Gastrocnemius medialis (tissue), 4 donors: ENCODE results near the gene PRR14L. TPM values are rescaled to one million over a fixed set of nuclear protein-coding genes. Genes with fewer than 3 reads are reported as not detected.
A peak's percentile ranks its signal among the peaks of the same experiment; 100 is the strongest.

Experiments
- ATAC-seq, 2 donors: fragments of 150-250 bp; one replicate each; pipeline ENCODE4 v1.9.1; 2016
- DNase-seq, 2 donors: peaks; one replicate each; pipeline ENCODE4 v3.0.0-alpha.2; 2019
- H3K27ac ChIP-seq, 4 donors: fragments of 200-600 bp; sonication (generic); 1 replicate in 1 of 4; 2 replicates in 3 of 4; pipeline ENCODE4 v1.5.1; 2016 to 2018; ENCODE audit warnings: mild to moderate bottlenecking in 2 of 4, moderate library complexity in 1 of 4
- H3K27me3 ChIP-seq, 3 donors: fragments of 200-600 bp; sonication (generic) in 2 of 3; 1 replicate in 1 of 3; 2 replicates in 2 of 3; pipeline versions ENCODE4 v1.5.1 to v1.6.0; 2016 to 2019; ENCODE audit warnings: mild to moderate bottlenecking in 1 of 3, moderate library complexity in 1 of 3
- H3K36me3 ChIP-seq, 2 donors: fragments of 200-600 bp; sonication (generic) in 1 of 2; one replicate each; pipeline ENCODE4 v1.5.1; 2017 to 2018
- H3K4me1 ChIP-seq, 2 donors: fragments of 200-600 bp; sonication (generic) in 1 of 2; one replicate each; pipeline ENCODE4 v1.5.1; 2016 to 2017; ENCODE audit warnings: mild to moderate bottlenecking in 2 of 2
- H3K4me3 ChIP-seq, 4 donors: fragments of 200-600 bp; sonication (generic) in 3 of 4; 1 replicate in 1 of 4; 2 replicates in 3 of 4; pipeline ENCODE4 v1.5.1; 2016 to 2019; ENCODE audit warnings: mild to moderate bottlenecking in 2 of 4
- H3K9me3 ChIP-seq, 3 donors: fragments of 200-600 bp; sonication (generic) in 2 of 3; 1 replicate in 1 of 3; 2 replicates in 2 of 3; pipeline ENCODE4 v1.5.1; 2016 to 2019
- POLR2A ChIP-seq, 2 donors: fragments of 450-650 bp; IDR thresholded peaks; one replicate each; pipeline ENCODE4 v1.6.1; 2017; ENCODE audit warnings: antibody characterized with exemption in 2 of 2, mild to moderate bottlenecking in 2 of 2, moderate library complexity in 2 of 2
- in situ Hi-C, 4 donors: fragments of 200-750 bp; cut with MboI; loops; one replicate each; pipeline versions ENCODE4 v1.15.0 to v1.8.0; 2017; ENCODE audit warnings: low sequenced_read_pairs in 4 of 4
- intact Hi-C: fragments of 100-400 bp; cut with DNase I; formaldehyde crosslinking; loops from one replicate; pipeline ENCODE4 v1.15.1; 2023; ENCODE audit warnings: low total_unique reads
- total RNA-seq, 4 donors: library from RNA; depleted of rRNA; stranded (reverse); fragments of >200 nt; gene quantifications; one replicate each; pipeline versions ENCODE4 v1.1.0 to v1.2.3, GENCODE V29; 2016
- TF ChIP-seq, protein P1 (sequence below), 5 experiments: fragments of 450-650 bp in 3 of 5; fragments of 200-600 bp in 2 of 5; sonication (generic) in 2 of 5; IDR thresholded peaks in 4 of 5; conservative IDR thresholded peaks in 1 of 5; 1 replicate in 4 of 5; 2 replicates in 1 of 5; pipeline ENCODE4 v1.5.1; 2016 to 2019; ENCODE audit warnings: antibody characterized with exemption in 5 of 5, mild to moderate bottlenecking in 3 of 5, moderate library complexity in 3 of 5

Gene PRR14L
- total RNA-seq, 4 donors from 2014 or later, result 6.5 to 8.4 (median 7.1) TPM

DNA sequence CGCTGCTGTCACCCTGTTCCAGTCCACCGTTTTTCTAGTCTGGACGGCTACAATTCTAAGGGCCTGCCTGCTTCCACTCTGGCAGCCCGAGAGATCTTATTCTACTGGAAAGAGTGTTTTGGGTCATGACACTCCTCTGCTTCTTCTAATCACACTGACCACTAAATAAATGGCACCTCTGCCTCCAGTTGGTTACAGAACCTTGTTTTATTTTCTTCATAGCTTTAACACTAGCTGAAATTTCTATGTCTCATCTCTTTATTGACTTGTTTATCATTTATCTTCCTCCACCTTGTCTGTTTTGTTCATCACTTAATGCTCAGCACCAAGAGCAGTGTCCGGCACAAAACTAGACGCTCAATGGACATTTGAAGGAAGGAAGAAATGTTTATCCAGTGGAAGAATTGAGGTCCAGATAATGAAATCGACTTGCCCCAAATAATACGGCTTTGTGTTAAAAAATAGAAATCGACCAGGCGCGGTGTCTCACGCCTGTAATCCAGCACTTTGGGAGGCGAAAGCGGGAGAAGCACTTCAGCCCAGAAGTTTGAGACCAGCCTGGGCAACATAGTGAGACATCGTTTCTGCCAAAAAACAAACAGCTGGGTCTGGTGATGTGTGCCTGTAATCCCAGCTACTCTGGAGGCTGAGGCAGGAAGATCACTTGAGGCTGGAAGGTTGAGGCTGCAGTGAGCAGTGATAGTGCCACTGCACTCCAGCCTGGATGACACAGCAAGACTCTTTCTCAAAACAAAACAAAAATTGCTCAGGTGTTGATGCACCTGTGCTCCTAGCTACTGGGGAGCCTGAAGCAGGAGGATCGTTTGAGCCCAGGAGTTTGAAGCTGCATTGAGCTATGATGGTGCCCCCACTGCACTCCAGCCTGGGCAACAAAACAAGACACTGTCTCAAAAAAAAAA, 693 bp upstream of the PRR14L start:
- in situ Hi-C loops (no loop called here), intact Hi-C loops (loop anchor here (5.0 kb wide), 3 partner anchors 192 to 662 kb away; partner anchors contain the start of genes RTCB and YWHAH)
- TF ChIP-seq, protein P1, sequence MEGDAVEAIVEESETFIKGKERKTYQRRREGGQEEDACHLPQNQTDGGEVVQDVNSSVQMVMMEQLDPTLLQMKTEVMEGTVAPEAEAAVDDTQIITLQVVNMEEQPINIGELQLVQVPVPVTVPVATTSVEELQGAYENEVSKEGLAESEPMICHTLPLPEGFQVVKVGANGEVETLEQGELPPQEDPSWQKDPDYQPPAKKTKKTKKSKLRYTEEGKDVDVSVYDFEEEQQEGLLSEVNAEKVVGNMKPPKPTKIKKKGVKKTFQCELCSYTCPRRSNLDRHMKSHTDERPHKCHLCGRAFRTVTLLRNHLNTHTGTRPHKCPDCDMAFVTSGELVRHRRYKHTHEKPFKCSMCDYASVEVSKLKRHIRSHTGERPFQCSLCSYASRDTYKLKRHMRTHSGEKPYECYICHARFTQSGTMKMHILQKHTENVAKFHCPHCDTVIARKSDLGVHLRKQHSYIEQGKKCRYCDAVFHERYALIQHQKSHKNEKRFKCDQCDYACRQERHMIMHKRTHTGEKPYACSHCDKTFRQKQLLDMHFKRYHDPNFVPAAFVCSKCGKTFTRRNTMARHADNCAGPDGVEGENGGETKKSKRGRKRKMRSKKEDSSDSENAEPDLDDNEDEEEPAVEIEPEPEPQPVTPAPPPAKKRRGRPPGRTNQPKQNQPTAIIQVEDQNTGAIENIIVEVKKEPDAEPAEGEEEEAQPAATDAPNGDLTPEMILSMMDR (IDR thresholded peaks at IDR 0.05 in 4 of 5, conservative IDR thresholded peaks at IDR 0.05 in 1 of 5), result no peak
- TF ChIP-seq POLR2A (IDR thresholded peaks at IDR 0.05), result no peak
- DNase-seq (no peak), ATAC-seq (no peak)
- H3K36me3 ChIP-seq, result no peaks in the 10 kb centered on the region
- peak overlapping the region; percentile 83 to 97 (median 88) for H3K27ac ChIP-seq
- H3K4me3 ChIP-seq, result peak overlapping the region; percentile 88 to 100 (median 98)
- H3K4me1 ChIP-seq, result peaks cover 30 to 44% of the 10 kb centered on the region in 2 donors
- H3K27me3 ChIP-seq, result no peaks in the 10 kb centered on the region
- H3K9me3 ChIP-seq, result no peaks in the 10 kb centered on the region

DNA sequence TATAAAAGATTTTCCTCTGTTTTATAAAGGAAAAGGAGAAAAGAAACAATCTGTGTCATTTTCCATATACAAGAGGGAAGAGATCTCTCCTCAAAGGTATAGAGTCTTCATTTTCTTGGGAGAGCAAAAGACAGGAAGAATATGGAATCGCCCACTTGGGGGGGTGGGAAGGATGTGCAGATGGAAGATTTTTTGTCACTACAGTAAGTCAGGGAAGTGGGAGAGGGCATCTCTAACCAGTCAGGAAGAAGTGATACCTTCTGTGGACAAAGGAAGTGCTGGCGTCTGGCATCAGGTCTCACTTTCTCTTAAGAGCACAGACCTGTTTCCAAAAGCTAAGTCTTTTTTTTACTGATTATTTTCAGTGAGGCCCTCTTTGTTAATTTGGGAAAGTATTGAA, 1.4 kb downstream of the PRR14L start:
- in situ Hi-C loops (no loop called here), intact Hi-C loops (no loop called here)
- TF ChIP-seq, protein P1 (IDR thresholded peaks at IDR 0.05 in 4 of 5, conservative IDR thresholded peaks at IDR 0.05 in 1 of 5), result no peak
- no peak for TF ChIP-seq POLR2A (IDR thresholded peaks at IDR 0.05)
- Histone ChIP-seq H3K9me3 (no peaks in the 10 kb centered on the region), H3K27ac (peak overlapping the region in 1 of 4 donors; percentile 97), H3K36me3 (peaks cover 0 to 9% of the 10 kb centered on the region in 2 donors), H3K27me3 (no peaks in the 10 kb centered on the region), H3K4me3 (peak overlapping the region; percentile 88 to 100 (median 98)), H3K4me1 (peaks cover 22 to 33% of the 10 kb centered on the region in 2 donors)
- DNase-seq, result no peak
- ATAC-seq, result no peak

DNA sequence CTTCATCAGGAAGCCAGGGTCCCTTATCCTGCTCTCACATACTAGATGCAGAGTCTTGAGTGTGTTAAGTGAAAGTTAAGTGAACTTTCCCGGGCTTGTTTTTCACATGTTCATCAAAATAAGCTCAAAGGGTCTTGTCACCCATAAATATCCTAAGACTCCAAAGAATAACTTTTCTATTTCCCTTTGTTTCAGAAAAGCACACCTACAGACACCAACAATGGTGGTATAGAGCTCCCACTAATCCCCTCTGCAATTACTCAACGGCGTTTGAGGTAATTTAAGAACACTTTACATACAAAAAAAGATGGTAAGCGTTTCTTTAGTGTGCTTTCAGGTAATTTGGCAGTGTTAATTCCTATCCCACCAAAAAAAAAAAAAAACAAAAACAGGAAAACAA, 2.5 kb downstream of the PRR14L start:
- in situ Hi-C loops (no loop called here), intact Hi-C loops (no loop called here)
- Histone ChIP-seq H3K27ac (no peak overlapping the region), H3K4me1 (peaks cover 13 to 24% of the 10 kb centered on the region in 2 donors), H3K36me3 (peaks cover 0 to 9% of the 10 kb centered on the region in 2 donors), H3K4me3 (no peak overlapping the region), H3K9me3 (no peaks in the 10 kb centered on the region), H3K27me3 (no peaks in the 10 kb centered on the region)
- DNase-seq, result no peak
- no peak for ATAC-seq
- TF ChIP-seq, protein P1 (IDR thresholded peaks at IDR 0.05 in 4 of 5, conservative IDR thresholded peaks at IDR 0.05 in 1 of 5), result no peak
- no peak for TF ChIP-seq POLR2A (IDR thresholded peaks at IDR 0.05)

DNA sequence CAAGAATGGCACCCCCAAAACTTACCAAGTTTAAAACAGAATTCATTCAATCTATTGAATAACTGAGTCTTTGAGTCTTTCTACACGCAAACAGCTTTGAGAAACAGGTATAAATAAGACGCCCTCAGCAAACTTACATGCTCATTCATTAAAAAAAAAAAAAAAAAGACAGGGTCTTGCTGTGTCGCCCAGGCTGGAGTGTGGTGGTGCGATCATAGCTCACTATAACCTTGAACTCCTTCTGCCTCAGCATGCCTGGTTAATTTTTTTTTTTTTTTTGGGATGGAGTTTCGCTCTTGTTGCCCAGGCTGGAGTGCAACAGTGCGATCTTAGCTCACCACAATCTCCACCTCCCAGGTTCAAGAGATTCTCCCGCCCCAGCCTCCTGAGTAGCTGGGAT, 6.1 kb downstream of the PRR14L start:
- no peak overlapping the region for H3K4me3 ChIP-seq
- DNase-seq (no peak), ATAC-seq (no peak)
- in situ Hi-C loops (no loop called here), intact Hi-C loops (no loop called here)
- TF ChIP-seq POLR2A (IDR thresholded peaks at IDR 0.05), result no peak
- TF ChIP-seq, protein P1 (IDR thresholded peaks at IDR 0.05 in 4 of 5, conservative IDR thresholded peaks at IDR 0.05 in 1 of 5), result no peak
- H3K36me3 ChIP-seq, result peaks cover 0 to 21% of the 10 kb centered on the region in 2 donors
- no peaks in the 10 kb centered on the region for H3K27me3 ChIP-seq
- H3K27ac ChIP-seq, result no peak overlapping the region
- H3K4me1 ChIP-seq, result peaks cover 7% of the 10 kb centered on the region in 2 donors
- no peaks in the 10 kb centered on the region for H3K9me3 ChIP-seq
